ENCODE results near the gene COX4I2.

DNA sequence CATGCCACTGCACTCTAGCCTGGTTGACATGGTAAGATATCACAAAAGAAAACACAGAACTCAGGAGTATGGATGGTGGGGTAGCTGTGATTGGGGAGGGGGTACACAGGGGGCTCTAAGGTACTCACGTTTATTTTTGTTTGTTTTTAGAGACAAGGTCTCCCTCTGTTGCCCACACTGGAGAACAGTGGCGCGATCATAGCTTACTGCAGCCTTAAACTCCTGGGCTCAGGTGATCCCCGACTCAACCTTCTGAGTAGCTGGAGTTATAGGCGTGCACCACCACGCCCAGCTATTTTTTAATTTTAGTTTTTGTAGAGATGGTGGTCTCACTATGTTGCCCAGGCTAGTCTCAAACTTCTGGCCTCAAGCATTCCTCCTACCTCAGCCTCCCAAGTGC, 55.7 kb downstream of the COX4I2 start:
- TF ChIP-seq, protein P1, sequence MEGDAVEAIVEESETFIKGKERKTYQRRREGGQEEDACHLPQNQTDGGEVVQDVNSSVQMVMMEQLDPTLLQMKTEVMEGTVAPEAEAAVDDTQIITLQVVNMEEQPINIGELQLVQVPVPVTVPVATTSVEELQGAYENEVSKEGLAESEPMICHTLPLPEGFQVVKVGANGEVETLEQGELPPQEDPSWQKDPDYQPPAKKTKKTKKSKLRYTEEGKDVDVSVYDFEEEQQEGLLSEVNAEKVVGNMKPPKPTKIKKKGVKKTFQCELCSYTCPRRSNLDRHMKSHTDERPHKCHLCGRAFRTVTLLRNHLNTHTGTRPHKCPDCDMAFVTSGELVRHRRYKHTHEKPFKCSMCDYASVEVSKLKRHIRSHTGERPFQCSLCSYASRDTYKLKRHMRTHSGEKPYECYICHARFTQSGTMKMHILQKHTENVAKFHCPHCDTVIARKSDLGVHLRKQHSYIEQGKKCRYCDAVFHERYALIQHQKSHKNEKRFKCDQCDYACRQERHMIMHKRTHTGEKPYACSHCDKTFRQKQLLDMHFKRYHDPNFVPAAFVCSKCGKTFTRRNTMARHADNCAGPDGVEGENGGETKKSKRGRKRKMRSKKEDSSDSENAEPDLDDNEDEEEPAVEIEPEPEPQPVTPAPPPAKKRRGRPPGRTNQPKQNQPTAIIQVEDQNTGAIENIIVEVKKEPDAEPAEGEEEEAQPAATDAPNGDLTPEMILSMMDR (conservative IDR thresholded peaks at IDR 0.05; ENCODE audit: low read depth, low read length): no peak
- TF ChIP-seq MAFK (IDR thresholded peaks at IDR 0.05; ENCODE audit: low read depth, low read length) (no peak), POLR2A (IDR thresholded peaks at IDR 0.05; ENCODE audit: low read depth, low read length) (no peak)
